NCI-H510A treated with DMSO at 0.1 percent for 48 hours (cell line): ENCODE measurements around the gene COL4A1.

Experiments
- DNase-seq: peaks from one replicate; lab custom pipeline; 2025; lab: John Stamatoyannopoulos, UW

Gene COL4A1

DNA sequence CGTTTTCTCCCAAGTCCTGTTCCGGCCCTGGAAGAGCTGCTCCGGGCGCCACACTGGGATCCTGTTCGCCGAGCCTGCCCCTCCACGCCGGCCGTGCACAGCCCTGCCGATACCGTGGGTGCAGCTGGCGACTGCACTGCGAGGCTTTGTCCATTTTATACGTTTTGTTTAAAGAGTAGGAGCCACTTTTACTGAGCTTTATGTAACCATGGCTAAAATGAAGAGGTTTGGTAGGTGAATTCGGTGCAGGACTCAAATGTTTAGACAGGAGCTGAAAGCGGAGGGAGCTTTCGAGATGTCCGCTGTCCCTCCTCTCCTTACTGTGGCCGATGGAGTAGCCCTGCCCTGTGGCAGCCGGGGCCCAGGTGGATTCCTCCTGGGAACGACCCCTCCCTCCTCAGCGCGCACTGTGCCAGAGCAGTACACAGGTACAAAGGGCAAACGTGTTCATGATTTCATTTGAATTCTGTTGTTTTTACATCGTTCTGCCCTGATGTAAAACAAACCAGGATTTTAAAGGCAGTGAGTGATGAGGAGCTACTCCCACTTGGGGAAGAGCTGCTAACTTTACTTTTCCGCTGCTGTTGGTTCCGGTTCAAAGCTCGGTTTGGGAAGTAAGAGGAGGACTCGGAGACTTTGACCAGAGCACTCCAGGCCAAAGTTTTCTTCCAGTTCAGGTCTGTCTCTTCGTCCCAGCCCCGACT, 1.9 kb upstream of the COL4A1 start:
- no peak for DNase-seq

DNA sequence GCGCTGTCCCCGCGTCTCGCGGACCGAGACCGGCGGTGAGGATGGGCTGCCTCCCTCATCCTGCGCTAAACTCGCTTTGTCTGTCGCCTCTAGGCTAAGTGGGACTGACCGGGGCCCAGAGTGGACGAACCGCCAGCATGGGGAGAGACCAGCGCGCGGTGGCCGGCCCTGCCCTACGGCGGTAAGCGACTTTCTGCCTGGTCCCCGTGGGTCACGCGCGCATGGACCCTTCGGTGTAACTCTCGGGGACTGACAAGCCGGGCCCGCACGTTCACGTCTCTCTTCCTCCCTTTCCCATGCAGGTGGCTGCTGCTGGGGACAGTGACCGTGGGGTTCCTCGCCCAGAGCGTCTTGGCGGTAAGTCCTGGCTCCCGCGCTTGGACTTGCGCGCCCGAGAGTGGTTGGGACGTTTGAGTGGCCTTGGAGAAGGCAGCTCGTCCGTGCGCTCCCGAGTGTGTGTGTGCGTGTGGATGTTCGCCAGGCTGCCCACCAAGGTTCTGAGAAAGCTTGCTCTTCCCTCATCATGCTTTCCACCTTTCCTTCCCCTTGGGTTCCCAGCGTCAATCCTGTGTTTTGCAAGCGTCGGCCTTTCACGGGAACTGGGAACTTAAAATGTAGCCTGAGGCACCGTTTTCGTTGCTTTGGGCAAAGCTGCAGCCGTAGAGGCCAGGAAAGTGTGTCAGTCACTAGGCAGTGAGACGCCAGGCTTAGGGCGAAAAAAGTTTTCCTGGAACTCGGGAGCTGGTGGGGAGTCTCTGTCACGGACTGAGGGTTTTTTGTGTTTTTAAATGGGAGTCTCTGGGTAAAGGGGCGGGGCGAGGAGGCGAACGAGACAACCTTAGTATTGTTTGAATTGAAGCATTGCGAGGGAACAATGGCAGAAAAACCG, 1.1 kb upstream of the COL4A1 start:
- no peak for DNase-seq

DNA sequence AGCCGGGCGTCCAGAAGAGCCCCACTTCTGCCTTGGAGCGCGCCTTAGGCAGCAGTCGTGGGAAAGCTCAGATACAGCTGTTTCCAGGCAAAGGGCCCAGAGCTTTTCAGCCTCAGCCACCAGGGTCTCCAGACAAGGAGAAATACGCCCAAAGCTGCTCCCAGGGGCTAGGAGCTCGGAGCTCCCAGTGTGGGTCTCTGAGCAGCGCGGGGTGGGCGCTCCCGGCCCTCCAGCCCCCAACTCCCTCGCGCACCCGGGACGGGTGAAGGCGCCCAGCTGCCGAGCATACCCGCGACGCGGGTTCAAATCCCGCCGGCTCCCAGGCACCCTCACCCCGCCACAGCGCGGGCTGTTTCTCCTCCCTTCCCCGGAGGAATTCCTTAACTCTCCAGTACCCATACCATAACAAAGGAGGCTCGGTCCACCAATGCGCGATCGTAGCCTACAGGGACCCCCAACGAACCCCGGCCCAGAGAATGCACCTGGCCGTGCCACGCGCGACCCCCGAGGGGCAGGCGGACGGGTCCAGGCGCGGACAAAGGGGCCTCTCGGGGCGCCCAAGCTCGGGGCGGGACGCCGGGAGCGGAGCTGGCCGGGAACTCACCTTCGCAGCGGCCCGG, 507 bp downstream of the COL4A1 start:
- DNase-seq = no peak

DNA sequence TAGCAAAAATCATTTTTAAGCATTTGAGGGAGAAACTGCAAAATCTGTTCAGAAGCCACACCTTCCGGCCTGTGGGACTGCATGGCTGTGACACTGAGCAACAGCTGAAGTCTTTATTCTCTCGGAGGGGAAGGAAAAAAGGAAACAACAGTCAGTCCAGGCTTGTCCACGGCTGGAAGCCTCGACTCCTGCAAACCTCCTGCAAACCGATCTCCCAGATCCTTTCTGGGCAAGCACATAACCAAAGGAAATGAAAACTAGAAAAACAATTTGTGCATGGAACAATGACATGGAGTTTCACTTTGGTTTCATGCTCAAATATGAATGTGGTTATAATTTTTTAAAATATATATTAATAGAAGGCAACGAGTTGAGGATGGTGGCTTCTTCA, 1.0 kb downstream of the COL4A1 start:
- DNase-seq = no peak

DNA sequence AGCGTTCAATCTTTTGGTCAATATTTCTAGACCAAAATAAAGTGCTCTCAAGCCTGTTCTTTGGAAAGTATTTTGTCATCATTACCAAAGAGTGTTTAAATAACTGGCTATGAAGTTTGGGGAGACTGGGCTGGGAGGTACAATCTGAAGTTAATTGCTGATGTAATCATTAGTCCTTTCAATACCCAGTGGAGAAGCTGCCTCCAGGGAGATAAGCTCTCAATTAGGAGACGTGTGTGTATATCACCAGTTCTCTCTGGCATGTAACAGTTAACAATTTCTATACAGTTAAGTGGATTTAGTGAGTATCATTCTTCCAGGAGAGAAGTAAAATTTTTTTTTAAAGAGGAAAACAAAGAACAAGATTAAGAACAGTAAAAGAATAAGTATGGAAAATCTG, 1.4 kb downstream of the COL4A1 start:
- no peak for DNase-seq

DNA sequence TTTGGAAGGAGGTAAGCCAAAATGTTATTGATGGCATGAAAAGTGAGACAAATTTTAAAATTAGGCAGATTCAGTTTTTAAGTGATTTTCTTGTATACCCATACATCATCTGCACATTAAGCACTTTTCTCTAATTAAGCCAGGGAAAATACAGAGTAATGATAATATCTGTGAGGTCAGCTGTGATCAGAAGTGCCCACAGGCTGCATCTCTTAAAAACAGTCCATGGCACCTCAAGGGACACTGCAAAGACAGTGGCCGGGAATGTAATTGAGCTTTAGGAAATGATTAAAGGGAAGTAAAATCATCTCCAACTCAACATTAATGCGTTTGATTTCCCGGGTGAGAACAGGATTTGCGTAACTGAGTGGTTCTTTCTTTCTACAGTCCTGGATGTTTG, 2.0 kb downstream of the COL4A1 start:
- DNase-seq = no peak

DNA sequence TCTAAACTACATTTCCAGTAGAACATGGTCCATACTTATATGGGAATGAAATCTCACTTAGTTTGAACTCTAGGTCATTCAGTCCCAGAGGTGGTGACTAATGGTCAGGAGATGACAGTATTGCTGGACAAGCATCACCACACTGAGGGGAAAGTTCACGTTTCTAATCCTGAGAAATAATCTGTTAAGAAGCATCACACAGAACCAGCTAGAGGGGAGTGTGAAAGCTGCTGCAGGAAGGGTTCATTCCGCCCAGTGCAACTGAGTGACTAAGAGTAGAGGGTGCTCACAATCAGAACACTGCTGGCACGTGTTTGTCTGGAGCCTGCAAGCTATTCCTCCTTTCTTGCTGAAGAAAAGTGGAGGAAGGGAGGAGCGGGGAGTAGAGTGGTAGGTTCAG, 2.7 kb downstream of the COL4A1 start:
- DNase-seq = no peak

DNA sequence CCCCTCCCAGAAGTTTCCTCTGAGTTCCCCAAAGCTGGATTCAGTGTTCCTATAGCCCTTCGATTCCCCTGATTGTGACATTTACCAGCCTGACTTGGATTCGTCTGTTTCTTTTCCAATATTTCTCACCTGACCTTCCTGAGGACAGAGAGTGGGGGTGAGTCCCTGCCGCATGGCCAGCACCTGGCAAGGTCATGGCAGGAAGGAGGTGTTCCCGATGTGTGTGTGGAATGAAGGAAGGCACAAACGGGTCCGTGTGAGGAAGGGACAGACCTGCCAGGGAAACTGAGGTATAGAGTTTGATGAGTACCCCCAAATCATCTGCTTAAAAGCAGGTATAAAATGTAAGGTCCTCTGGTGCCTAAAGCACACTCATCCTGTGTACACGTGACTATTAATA, 3.3 kb downstream of the COL4A1 start:
- no peak for DNase-seq

DNA sequence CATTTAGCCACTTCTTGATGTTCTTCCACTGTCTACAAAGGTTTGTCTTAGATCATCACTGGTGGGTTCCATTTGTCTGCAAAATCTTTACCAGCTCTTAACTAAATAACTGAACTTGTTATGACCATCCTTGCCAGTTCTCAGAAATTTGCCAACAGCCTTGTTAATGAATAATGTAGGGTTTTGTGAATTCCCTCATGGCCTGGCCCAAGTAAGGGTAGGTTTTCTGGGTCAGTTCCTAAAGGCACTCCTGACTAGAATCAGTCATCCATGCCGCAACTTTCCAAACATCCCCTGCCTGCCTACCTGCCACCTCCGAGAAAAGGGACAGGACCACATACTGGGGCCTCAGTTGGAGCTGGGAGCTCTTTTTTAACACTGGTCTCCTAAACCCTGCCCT, 4.0 kb downstream of the COL4A1 start:
- DNase-seq = no peak

DNA sequence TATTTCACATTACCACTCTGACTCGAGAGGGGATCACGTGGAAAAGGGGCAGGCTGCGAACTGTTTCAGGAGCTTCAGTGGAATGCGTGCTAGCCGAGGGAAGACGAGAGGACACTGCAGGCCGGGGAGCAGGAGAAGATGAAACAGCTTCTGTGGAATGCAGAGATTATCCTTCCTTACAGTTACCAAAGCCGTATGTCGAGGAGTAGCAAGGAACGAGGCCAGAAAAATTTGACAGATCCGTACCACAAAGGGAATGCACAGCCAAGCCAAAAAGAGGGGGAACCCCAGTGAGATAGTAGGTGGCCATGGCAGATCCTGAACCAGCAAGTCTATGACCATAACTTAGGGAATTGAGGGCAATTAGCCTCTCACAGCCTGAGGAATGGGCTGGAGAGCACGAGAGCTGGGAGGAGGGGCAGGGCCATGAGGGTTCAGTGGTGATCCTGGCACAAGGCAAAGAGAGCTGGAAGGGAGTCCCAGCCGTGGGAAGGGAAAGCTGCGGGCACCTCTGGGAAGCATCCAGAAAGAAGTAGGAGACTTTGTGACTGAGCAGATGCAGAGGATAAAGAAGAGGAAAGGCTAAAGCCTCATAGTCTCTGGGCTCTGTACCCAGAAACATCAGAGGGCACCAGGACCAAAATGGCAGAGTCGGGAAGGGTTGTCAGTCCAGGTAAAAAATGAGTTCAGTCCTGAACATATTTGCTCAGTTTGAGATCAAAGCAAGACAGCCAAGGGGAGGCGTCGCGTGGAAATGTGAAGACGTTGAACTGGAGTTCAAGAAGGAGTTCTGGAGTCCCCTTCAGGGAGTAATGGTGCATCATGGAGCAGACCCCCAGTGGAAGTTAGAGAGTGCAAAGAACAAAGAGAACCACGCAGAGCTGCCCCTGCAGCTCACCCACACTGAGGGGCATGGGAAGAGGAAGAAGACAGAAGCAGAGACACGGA, 5.1 kb downstream of the COL4A1 start:
- DNase-seq = no peak

DNA sequence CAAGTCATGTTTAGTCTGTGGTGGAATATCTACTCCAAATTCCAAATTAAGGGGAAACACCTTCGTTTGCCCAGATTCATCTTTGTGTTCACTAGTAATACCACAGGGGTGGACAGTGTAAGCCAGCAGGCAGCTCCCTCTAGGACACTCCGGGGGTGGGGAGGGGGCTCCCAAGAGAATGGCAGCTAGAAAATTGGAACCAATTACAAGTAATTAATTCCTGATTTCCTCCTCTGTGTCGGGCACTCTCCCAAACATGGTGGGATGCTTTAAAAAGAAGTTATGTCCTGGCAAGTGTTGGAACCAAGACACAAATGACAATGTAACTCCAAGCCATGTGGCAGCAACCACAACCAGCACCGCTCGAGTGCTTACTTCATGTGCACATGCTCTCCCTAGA, 5.9 kb downstream of the COL4A1 start:
- no peak for DNase-seq

DNA sequence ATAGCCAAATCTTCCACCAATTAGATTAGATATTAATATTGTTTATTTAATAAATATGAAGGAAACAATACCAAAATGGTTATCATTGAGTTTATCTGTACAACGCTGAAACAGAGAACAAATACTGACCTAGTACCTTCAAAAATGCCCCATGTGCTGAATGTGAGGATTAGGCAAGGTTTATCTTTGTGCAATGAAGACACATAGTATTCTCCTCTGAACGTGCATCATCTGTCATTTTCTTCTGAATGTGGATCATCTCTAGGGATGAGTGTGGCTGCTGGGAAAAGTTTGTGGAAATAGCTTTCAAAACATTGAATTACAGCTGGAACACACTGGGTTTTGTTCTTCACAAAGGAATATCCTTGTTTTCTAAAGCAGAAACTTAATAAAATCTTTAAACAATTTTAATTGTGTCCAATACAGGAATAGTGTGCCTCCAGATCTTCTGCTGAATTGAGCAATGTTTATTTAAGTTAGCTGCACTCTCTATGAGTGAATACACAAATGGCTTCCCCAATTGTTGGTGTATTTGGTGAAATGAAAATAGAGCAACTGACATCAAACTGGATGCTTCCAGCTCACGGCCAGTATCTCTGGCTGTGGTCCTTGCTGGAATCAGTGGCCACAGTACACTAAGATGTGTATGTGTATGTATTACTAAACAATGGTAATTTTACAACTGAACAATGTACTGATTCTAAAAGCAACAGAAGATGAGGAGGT, 6.7 kb downstream of the COL4A1 start:
- no peak for DNase-seq

DNA sequence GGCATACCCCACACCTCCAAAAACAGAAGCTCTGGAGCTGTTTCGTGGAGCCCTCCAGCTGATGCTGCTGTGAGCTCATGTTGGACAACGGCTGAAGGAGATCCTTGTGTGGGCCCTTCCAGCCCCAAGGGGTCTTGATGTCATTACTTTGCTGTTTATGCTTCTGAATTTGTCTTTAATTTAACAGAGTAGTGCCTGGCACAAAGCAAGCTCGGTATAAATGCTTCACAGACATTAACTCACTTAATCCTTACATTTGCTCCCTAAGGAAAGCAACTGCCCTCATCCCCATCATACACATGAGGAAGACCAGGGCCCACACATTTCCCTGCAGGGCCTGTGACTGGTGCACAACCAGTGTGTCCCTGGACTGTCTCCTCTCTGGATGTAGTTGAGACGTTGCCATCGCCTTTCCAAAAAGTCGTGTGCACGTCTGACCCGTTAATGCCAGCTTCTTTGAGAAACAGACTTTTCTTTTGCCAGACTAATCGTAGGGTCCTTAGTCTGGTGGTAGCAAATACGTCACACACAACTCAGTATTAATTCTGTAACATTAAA, 7.6 kb downstream of the COL4A1 start:
- no peak for DNase-seq

DNA sequence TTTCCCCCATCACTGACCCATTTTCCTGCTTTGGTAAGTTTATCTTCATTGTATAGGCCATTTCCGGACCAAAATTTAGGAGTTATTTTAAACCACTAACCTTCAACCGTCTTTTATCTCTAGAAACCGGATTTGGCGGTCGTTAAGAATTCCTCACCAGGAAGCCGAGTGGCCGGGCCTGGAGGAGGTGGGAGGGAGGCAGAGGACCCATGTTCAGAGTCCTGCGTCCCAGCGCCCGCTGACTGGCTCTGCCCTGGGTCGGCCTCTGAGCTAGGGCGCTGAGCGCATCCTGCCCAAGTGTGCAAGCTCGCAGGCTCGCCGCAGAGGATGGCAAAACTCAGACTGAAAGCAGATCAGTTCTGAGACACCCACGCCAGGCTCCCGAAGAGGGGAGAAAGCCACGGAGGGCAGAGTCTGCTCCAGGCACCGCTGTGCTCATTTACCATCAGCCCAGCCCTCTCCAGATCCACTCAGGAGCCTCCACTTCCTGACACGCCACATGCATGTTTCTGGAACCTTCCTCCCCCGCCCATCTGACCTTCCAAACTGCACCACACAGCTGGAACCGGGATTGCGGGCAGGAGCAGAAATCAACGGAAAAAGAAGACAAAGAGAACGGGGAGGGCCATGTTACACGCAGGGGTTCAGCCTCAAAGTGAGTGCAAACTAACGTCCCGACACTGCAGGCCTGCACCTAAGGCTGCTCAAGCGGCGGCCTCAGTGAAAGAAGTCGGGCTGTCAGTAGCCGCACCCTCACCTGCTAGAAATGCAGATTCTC, 8.3 kb downstream of the COL4A1 start:
- no peak for DNase-seq

DNA sequence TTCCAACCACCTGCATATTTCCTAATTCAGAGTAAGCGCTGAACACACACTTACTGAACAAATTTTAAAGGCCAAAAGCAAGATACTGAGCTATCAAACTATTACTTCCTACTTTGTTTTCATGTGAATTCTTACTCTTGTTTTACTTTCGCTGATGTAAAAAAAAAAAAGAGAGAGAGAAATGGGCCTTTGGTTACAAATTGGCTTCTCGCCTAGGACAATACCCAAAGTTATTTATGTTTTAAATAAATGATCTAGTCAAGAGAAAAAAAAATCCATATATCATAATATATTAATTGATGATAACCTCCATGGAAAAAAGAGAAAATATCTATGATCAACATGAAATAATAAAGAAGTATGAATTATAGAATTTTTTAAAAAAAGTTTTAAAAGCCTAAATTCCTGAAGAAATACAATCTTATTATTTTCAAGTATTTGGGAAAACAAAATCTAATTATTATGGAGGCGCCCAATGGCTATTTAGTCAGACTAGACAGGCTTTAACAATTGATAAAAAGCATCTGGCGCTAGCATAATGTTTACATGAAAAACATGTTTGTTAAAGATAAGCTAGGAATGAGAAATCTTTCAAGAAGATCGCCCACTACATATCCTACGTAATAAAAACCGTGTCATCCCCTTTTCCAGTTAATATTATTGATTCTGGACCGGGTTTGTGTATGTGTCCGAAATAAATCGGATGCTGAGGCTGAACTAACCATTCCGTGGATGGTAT, 9.0 kb downstream of the COL4A1 start:
- no peak for DNase-seq

DNA sequence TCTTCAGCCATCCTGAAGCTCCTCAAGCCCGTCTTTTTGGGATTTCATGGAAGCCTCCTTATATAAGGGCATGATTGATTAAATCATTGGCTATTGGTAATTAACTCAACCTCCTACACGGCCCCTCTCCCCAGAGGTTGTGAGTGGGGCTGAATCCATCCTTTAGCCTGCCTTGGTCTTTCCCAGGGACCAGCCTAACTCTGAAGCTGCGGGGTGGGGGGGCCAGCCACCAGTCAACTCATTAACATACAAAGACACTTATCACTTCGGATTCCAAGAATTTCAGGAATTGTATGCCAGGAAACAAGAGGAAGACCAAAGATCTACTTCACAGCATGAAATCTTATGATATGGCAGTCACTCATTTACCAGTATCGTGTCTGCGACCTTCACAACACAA, 9.9 kb downstream of the COL4A1 start:
- no peak for DNase-seq

DNA sequence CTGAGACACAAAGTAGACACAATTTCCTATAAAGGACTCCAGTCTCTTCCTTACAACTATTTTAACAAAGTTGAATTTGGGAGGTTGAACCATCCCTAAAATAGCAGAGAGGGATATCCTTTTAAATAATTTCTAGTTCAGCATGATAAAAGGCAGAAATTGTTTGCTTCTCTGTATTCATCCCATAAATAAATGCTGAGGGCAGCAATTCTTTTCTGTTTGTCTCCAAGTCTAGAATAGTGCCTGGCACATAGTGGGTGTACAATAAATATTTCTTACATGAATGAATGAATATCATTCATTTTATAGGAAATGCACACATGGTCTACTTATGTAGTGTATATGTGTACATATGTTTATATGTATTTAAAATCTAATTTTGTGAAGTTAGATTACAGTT, 12.3 kb downstream of the COL4A1 start:
- DNase-seq = no peak

DNA sequence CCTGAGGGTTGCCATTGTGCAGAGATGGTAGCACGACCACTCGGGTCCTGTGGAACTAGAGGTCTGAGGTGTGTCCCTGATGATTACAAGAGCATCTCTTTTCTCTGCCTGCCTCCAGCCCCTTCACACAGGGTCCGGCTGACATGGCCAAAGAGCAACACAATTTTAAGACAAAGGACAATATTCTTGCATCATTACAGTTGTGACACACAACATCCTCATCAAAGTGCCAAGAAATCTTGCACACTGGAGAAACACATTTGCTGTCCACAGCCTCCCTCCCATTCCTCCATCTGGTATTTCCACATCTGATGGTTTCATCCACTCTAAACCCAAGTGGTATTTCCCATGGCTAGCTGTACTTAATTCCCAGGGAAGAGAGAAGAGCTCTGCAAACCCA, 12.8 kb downstream of the COL4A1 start:
- DNase-seq = no peak

DNA sequence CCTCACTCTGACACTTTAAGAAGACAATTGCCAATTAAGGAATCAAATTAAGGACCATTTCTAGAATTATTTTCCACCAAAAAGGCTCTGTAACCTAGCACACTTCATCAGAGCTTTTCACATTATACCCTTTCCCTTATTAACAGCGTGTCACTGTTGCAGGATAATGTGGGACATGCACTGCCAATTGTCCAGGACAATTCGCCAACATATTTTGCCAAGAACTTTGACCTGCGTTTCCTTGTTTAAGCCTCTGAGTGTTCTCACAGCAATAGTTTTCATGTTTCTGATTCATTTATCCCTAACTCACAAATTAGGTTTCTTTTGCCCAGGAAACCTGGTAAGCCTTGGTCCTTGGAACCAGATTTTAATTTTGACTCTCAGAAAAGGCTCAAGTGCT, 13.3 kb downstream of the COL4A1 start:
- no peak for DNase-seq

DNA sequence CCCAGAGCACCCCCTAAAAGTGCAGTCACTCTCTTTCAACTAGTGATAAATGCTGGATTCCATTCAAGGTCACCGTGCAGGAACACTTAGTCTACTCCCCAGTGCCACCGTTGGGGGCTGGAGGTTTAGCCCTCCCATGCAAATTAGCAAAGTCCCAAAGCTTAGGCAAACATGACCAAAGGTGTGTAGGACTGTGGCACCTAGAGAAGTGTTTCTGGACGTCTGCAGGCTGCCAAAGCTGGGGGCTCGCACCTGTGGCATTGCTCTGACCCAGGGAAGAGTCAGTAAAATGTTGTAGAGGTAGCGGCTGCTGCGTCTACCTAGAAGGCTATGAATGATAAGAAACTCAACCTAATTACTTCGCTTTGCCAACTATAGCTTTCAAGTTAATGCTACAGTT, 13.9 kb downstream of the COL4A1 start:
- DNase-seq = no peak
